HFFc6 (cell line): ENCODE results near the gene GP1BA. TPM values are rescaled to one million over a fixed set of nuclear protein-coding genes. Genes with fewer than 3 reads are reported as not detected.

ENCODE experiments used
- DNase-seq: peaks from one replicate; pipeline ENCODE4 v3.0.0-alpha.2; 2018
- H3K27ac Mint-ChIP-seq: 2 replicates; pipeline ENCODE4 v1.8.0; 2020; ENCODE audit warnings: mild to moderate bottlenecking, mixed read lengths
- H3K27me3 Mint-ChIP-seq: 2 replicates; pipeline ENCODE4 v1.8.0; 2021; ENCODE audit warnings: mild to moderate bottlenecking, moderate library complexity, mixed read lengths; ENCODE audit not compliant: insufficient read depth
- H3K36me3 Mint-ChIP-seq: 2 replicates; pipeline ENCODE4 v1.8.0; 2021; ENCODE audit warnings: low read depth, mixed read lengths
- H3K4me1 Mint-ChIP-seq: 2 replicates; pipeline ENCODE4 v1.8.0; 2020; ENCODE audit warnings: low read depth, mixed read lengths
- H3K4me3 Mint-ChIP-seq: 2 replicates; pipeline ENCODE4 v1.8.0; 2020; ENCODE audit warnings: mild to moderate bottlenecking, moderate library complexity, mixed read lengths
- H3K9me3 Mint-ChIP-seq: 2 replicates; pipeline ENCODE4 v1.8.0; 2020; ENCODE audit warnings: mild to moderate bottlenecking, mixed read lengths
- CTCF ChIP-seq: fragments of 200-600 bp; sonication (generic); IDR thresholded peaks from 2 replicates; pipeline ENCODE4 v1.5.0; 2021; ENCODE audit warnings: antibody characterized with exemption, mild to moderate bottlenecking
- total RNA-seq, 6 experiments: library from RNA; stranded (reverse); fragmentation: NEBNext Ultra II Directional; extraction: Animal tissue kit (Norgen Biotek cat#: 25700); gene quantifications; 2 replicates in 1 of 6; 3 replicates in 5 of 6; pipeline ENCODE4 v1.2.3, GENCODE V29; 2021

Gene GP1BA
- total RNA-seq, 6 experiments from 2014 or later = not detected

GRCh38 chr17:4898927-4899326 lies 33.1 kb upstream of the GP1BA start:
- DNase-seq = no peak
- Mint-ChIP-seq H3K9me3 (no peaks in the 10 kb centered on the region), H3K4me1 (peaks cover 6% of the 10 kb centered on the region; the same call in 1 of the 2 replicates), H3K27ac (no peak overlapping the region), H3K4me3 (no peak overlapping the region; the same call in 1 of the 2 replicates), H3K27me3 (peaks cover 5% of the 10 kb centered on the region), H3K36me3 (0 out of 2 replicates have a peak, but pooled peaks cover 10% of the 10 kb centered on the region)
- TF ChIP-seq CTCF = no peak

DNA sequence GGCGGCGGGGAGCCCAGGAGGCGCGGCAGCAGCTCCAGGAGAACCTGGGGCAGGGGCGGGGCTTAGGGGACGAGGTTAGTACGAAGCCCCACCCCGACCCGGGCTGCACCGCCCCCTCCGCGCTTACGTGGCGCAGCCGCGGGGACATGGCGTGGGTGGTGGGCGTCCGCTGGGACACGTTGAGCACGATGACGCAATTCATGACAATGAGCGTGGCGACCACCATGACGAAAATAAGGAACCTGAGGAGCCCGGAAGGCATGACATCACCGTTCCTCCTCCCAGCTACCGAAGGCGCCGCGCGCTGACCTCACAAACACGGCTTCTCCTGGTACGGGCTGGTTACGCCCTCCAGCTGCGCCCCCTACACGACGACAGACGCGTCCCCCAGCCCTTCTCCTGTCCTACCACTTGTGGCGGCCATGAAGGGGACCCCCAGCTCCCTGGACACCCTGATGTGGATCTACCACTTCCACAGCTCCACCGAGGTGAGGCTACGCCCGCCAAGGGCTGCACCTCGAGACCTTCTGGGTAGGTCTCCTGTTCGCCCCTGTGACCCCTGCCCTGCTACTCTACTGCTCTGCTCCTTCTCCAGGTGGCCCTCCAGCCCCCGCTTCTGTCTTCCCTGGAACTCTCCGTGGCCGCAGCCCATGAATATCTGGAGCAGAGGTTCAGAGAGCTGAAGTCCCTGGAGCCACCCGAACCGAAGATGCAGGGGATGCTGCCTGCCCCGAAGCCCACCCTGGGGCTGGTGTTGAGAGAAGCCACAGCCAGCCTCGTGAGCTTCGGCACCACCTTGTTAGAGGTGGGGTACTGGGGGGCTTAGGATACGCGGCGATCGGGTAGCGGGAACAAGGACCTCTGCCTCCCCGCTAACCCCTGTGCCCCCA lies 32.5 kb upstream of the GP1BA start, which contains the start of gene C17orf107:
TSS of gene C17orf107 (plus strand) at position 196 of the 890 bp plus-strand sequence. CDS start at position 423, 227 bp downstream.
- peak within 1 kb of the TSS; percentile 71 for H3K4me3 Mint-ChIP-seq
- peak within 1 kb of the TSS; percentile 26 for H3K27ac Mint-ChIP-seq
- TF ChIP-seq CTCF = no peak
- peaks cover 6% of the 10 kb centered on the region; the same call in 1 of the 2 replicates for H3K4me1 Mint-ChIP-seq
- H3K27me3 Mint-ChIP-seq = peaks cover 5% of the 10 kb centered on the region
- DNase-seq = peak; percentile 3
- 0 out of 2 replicates have a peak, but pooled peaks cover 10% of the 10 kb centered on the region for H3K36me3 Mint-ChIP-seq
- H3K9me3 Mint-ChIP-seq = no peaks in the 10 kb centered on the region

GRCh38 chr17:4900231-4901107 lies 31.6 kb upstream of the GP1BA start:
- Mint-ChIP-seq H3K27me3 (peaks cover 5% of the 10 kb centered on the region), H3K9me3 (no peaks in the 10 kb centered on the region), H3K27ac (no peak overlapping the region), H3K4me3 (no peak overlapping the region), H3K4me1 (peaks cover 6% of the 10 kb centered on the region; the same call in 1 of the 2 replicates), H3K36me3 (0 out of 2 replicates have a peak, but pooled peaks cover 4% of the 10 kb centered on the region)
- DNase-seq = no peak
- TF ChIP-seq CTCF = no peak

GRCh38 chr17:4901108-4901647 lies 30.9 kb upstream of the GP1BA start:
- peaks cover 6% of the 10 kb centered on the region; the same call in 1 of the 2 replicates for H3K4me1 Mint-ChIP-seq
- no peak overlapping the region for H3K27ac Mint-ChIP-seq
- no peak overlapping the region for H3K4me3 Mint-ChIP-seq
- TF ChIP-seq CTCF = no peak
- no peaks in the 10 kb centered on the region for H3K36me3 Mint-ChIP-seq
- H3K27me3 Mint-ChIP-seq = peaks cover 7% of the 10 kb centered on the region
- no peak for DNase-seq
- no peaks in the 10 kb centered on the region for H3K9me3 Mint-ChIP-seq
